K562 (cell line): ENCODE results near the gene MFF. TPM values are rescaled to one million over a fixed set of nuclear protein-coding genes. Genes with fewer than 3 reads are reported as not detected.

Experiments used
- ATAC-seq: fragments of 200-7000 bp; cut with Tn5 transposase; 3 replicates; pipeline ENCODE4 v1.9.1; 2020; ENCODE audit warnings: moderate library complexity
- Bru-seq: library from RNA; stranded (reverse); fragments of 400-500 nt; gene quantifications from one replicate; lab custom pipeline; 2021; lab: Mats Ljungman, UMichigan
- BruChase-seq, 2 experiments: library from RNA; stranded (reverse); fragments of 400-500 nt; gene quantifications; one replicate each; lab custom pipeline; 2021; lab: Mats Ljungman, UMichigan
- BruUV-seq: library from RNA; stranded (reverse); fragments of 400-500 nt; replicated peaks from 2 replicates; lab custom pipeline; 2021; lab: Mats Ljungman, UMichigan
- CTCF ChIA-PET: fragments of 300-600 bp; formaldehyde crosslinking; extraction: SDS; loops from one replicate; lab custom pipeline; 2021; ENCODE audit warnings: low intra/inter-chr PET ratio; lab: Yijun Ruan, JAX
- POLR2A ChIA-PET: fragments of 300-600, 350-650 bp; sonication (Branson Sonifier 250); formaldehyde crosslinking; extraction: SDS; loops from one replicate; lab custom pipeline; 2021; ENCODE audit warnings: antibody characterized with exemption, inconsistent platforms; lab: Yijun Ruan, JAX
- DNase-seq, 4 experiments: peaks; one replicate each; pipeline versions ENCODE4 v3.0.0 to v3.0.0-alpha.2; 2011 to 2018; ENCODE audit warnings: low spot score in 3 of 4, mixed read lengths in 3 of 4; ENCODE audit errors: extremely low read depth in 1 of 4
- FAIRE-seq: peaks from 2 replicates; lab custom pipeline; 2011; peaks lifted over from hg19 to GRCh38; lab: Jason Lieb, UNC
- H2AFZ ChIP-seq: 2 replicates; pipeline ENCODE4 v1.6.0; 2011; ENCODE audit warnings: low read depth, low read length, control low read depth, inconsistent platforms
- H3K27ac ChIP-seq: fragments of 200-600 bp; 3 replicates; pipeline ENCODE4 v1.8.0; 2011; ENCODE audit warnings: low read depth, mild to moderate bottlenecking, control low read depth, inconsistent platforms, low read length, moderate library complexity, mixed read lengths; ENCODE audit errors: extremely low read depth
- H3K27me3 ChIP-seq, 2 experiments: fragments of 300-600 bp in 1 of 2; 2 replicates in 1 of 2; 3 replicates in 1 of 2; pipeline versions ENCODE4 v1.6.0 to v1.8.0; 2011; ENCODE audit warnings: inconsistent platforms in 2 of 2, low read length in 2 of 2, mild to moderate bottlenecking in 1 of 2, mixed read lengths in 1 of 2, moderate library complexity in 1 of 2; ENCODE audit not compliant: control insufficient read depth in 2 of 2, insufficient read depth in 2 of 2
- H3K36me3 ChIP-seq: fragments of 300-600 bp; 3 replicates; pipeline ENCODE4 v1.8.0; 2011; ENCODE audit warnings: mild to moderate bottlenecking, low read length, inconsistent platforms; ENCODE audit not compliant: control insufficient read depth, insufficient read depth
- H3K4me1 ChIP-seq, 2 experiments: fragments of 200-600 bp in 1 of 2; replicated peaks in 1 of 2; 2 replicates in 1 of 2; 3 replicates in 1 of 2; pipeline versions ENCODE4 v1.5.1 to v1.8.0; 2011; ENCODE audit warnings: inconsistent platforms in 2 of 2, low read length in 2 of 2, mild to moderate bottlenecking in 1 of 2, mixed read lengths in 1 of 2, moderate library complexity in 1 of 2; ENCODE audit not compliant: control insufficient read depth in 2 of 2, insufficient read depth in 2 of 2
- H3K4me2 ChIP-seq: 2 replicates; pipeline ENCODE4 v1.6.1; 2011; ENCODE audit warnings: low read length, control low read depth, inconsistent platforms, mixed read lengths; ENCODE audit not compliant: insufficient read depth
- H3K4me3 ChIP-seq: fragments of 200-600 bp; sonication (generic), shearing (Covaris generic); 2 replicates; pipeline ENCODE4 v1.5.1; 2016; ENCODE audit warnings: control low read depth, inconsistent platforms
- H3K79me2 ChIP-seq: fragments of 200-600 bp; 3 replicates; pipeline ENCODE4 v1.8.0; 2011; ENCODE audit warnings: low read length, inconsistent platforms; ENCODE audit not compliant: control insufficient read depth, insufficient read depth
- H3K9ac ChIP-seq, 2 experiments: 2 replicates each; pipeline versions ENCODE4 v1.6.0 to v1.6.1; 2011; ENCODE audit warnings: low read depth in 2 of 2, low read length in 2 of 2, control low read depth in 1 of 2, inconsistent platforms in 1 of 2, mild to moderate bottlenecking in 1 of 2, mixed read lengths in 1 of 2; ENCODE audit not compliant: insufficient read depth in 1 of 2
- H3K9me1 ChIP-seq: one replicate; pipeline ENCODE4 v1.6.0; 2011; ENCODE audit warnings: inconsistent platforms, mild to moderate bottlenecking, low read length, moderate library complexity; ENCODE audit not compliant: control insufficient read depth, insufficient read depth
- H3K9me3 ChIP-seq: replicated peaks from 2 replicates; pipeline ENCODE4 v1.5.1; 2011; ENCODE audit warnings: low read depth, low read length, inconsistent platforms; ENCODE audit not compliant: control insufficient read depth, insufficient read depth
- H4K20me1 ChIP-seq: replicated peaks from 2 replicates; pipeline ENCODE4 v1.6.1; 2011; ENCODE audit warnings: low read length, inconsistent platforms, mixed read lengths; ENCODE audit not compliant: control insufficient read depth, insufficient read depth
- ASH1L ChIP-seq: fragments of 450-650 bp; IDR thresholded peaks from 2 replicates; pipeline ENCODE4 v1.6.1; 2018; ENCODE audit warnings: borderline replicate concordance, mild to moderate bottlenecking, low read depth; ENCODE audit not compliant: partially characterized antibody
- ATF1 ChIP-seq, 2 experiments: fragments of 450-650 bp in 1 of 2; IDR thresholded peaks; 2 replicates each; pipeline ENCODE4 v1.6.1; 2016; ENCODE audit warnings: missing compliant biosample characterization in 1 of 2, missing genetic modification characterization in 1 of 2
- EGR1 ChIP-seq: fragments of 450-650 bp; conservative IDR thresholded peaks from 2 replicates; pipeline ENCODE4 v1.6.1; 2017; ENCODE audit warnings: mild to moderate bottlenecking
- ELF2 ChIP-seq: fragments of 250-450 bp; sonication (Bioruptor Pico); IDR thresholded peaks from 2 replicates; pipeline ENCODE4 v1.5.0; 2021; ENCODE audit warnings: mild to moderate bottlenecking
- GMEB1 ChIP-seq: fragments of 250-450 bp; sonication (Bioruptor Pico); IDR thresholded peaks from 2 replicates; pipeline ENCODE4 v1.4.0; 2020; ENCODE audit warnings: mild to moderate bottlenecking
- NFIC ChIP-seq: fragments of 450-650 bp; IDR thresholded peaks from 2 replicates; pipeline ENCODE4 v1.6.1; 2017; ENCODE audit warnings: mild to moderate bottlenecking, inconsistent platforms
- OTX1 ChIP-seq: fragments of 450-650 bp; formaldehyde crosslinking; IDR thresholded peaks from 2 replicates; pipeline ENCODE4 v1.4.0; 2022; ENCODE audit warnings: mild to moderate bottlenecking
- RBFOX2 ChIP-seq: fragments of 200-400 bp; formaldehyde crosslinking; IDR thresholded peaks from 2 replicates; pipeline ENCODE4 v1.6.1; 2017; ENCODE audit warnings: low read depth, mild to moderate bottlenecking, low read length, moderate library complexity
- RBM22 ChIP-seq: fragments of 200-400 bp; formaldehyde crosslinking; IDR thresholded peaks from 2 replicates; pipeline ENCODE4 v1.6.1; 2018; ENCODE audit warnings: low read length, low read depth; ENCODE audit not compliant: poor library complexity, severe bottlenecking
- RNF2 ChIP-seq: sonication (generic); IDR thresholded peaks from 2 replicates; pipeline ENCODE4 v1.6.1; 2016
- ZNF263 ChIP-seq: sonication (generic); formaldehyde crosslinking; IDR thresholded peaks from 2 replicates; pipeline ENCODE4 v1.8.0; 2022; ENCODE audit warnings: mild to moderate bottlenecking, missing genetic modification reagents, borderline replicate concordance
- ZNF384 ChIP-seq: IDR thresholded peaks from 2 replicates; pipeline ENCODE4 v1.6.1; 2012; ENCODE audit warnings: low read depth, low read length, improper control_type of control experiment
- WGBS: fragments of 100-300 bp; shearing (Covaris generic); methylation state at CpG from one replicate; pipeline ENCODE4 v1.1.6; 2016; ENCODE audit warnings: low coverage, mixed read lengths; ENCODE audit not compliant: insufficient coverage; ENCODE audit errors: missing lambda C conversion rate; 5-methylcytosine and 5-hydroxymethylcytosine counted together
- in situ Hi-C: fragments of 300-500 bp; cut with MboI; formaldehyde crosslinking; loops from 4 replicates; pipeline ENCODE4 v1.15.0; 2018; ENCODE audit warnings: inconsistent platforms, mixed read lengths
- intact Hi-C: fragments of 100-400 bp; cut with micrococcal nuclease; formaldehyde crosslinking; loops from 2 replicates; pipeline ENCODE4 v1.14.2; 2022
- long read RNA-seq, 3 experiments: library from polyadenylated mRNA in 2 of 3; library from RNA in 1 of 3; unstranded in 2 of 3; stranded (forward) in 1 of 3; transcript quantifications; one replicate each; pipeline ENCODE4 v2.0.0, GENCODE V29; 2019 to 2022
- polyA minus RNA-seq, 3 experiments: library from RNA; depleted of rRNA, polyadenylated mRNA; stranded (reverse); fragments of >200 nt; gene quantifications; 2 replicates each; pipeline ENCODE4 v1.2.3, GENCODE V29; 2011
- polyA plus RNA-seq, 8 experiments: library from polyadenylated mRNA; depleted of rRNA in 4 of 8; stranded (reverse) in 5 of 8; unstranded in 3 of 8; fragments of >200 nt; fragmentation: Nextera tagmentation in 2 of 8; fragmentation: Illumina TruSeq in 1 of 8; extraction: Ambion mirVana in 2 of 8; extraction: Trizol in 1 of 8; gene quantifications; 2 replicates each; pipeline versions ENCODE4 v1.2.1 to v1.2.3, GENCODE V29; 2011 to 2014; ENCODE audit warnings: inconsistent platforms in 1 of 8, missing spikeins in 1 of 8
- total RNA-seq, 7 experiments: library from RNA; depleted of rRNA in 6 of 7; stranded (reverse); fragments of >200 nt in 6 of 7; fragmentation: Illumina TruSeq in 2 of 7; extraction: Trizol in 2 of 7; gene quantifications; 2 replicates each; pipeline versions ENCODE4 v1.2.1 to v1.2.3, GENCODE V29; 2011 to 2021; ENCODE audit warnings: low replicate concordance in 1 of 7

Gene MFF, protein sequence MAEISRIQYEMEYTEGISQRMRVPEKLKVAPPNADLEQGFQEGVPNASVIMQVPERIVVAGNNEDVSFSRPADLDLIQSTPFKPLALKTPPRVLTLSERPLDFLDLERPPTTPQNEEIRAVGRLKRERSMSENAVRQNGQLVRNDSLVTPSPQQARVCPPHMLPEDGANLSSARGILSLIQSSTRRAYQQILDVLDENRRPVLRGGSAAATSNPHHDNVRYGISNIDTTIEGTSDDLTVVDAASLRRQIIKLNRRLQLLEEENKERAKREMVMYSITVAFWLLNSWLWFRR
- total RNA-seq (2011; cell fraction: chromatin; rRNA removed; ENCODE audit: low replicate concordance): 15.5 and 39.8 TPM in 2 replicates
- total RNA-seq (2011; cell fraction: nucleolus; rRNA removed): 10.3 and 13.2 TPM in 2 replicates
- total RNA-seq (2011; cell fraction: nucleoplasm; rRNA removed): 18.8 and 33.6 TPM in 2 replicates
- total RNA-seq (2014; rRNA removed): 66.9 and 75.4 TPM in 2 replicates
- 62.2 and 71.9 TPM in 2 replicates for total RNA-seq (2014; rRNA removed; fragmentation: Illumina TruSeq; extraction: Trizol)
- total RNA-seq (2015; rRNA removed; fragmentation: Illumina TruSeq; extraction: Trizol): 71.3 and 73.7 TPM in 2 replicates
- total RNA-seq (2021): 47.0 and 49.4 TPM in 2 replicates
- polyA plus RNA-seq (2011; rRNA removed): 44.1 and 51.5 TPM in 2 replicates
- polyA plus RNA-seq (2011; cell fraction: cytosol; rRNA removed): 18.0 and 28.2 TPM in 2 replicates
- 31.1 and 36.6 TPM in 2 replicates for polyA plus RNA-seq (2011; cell fraction: nucleus; rRNA removed)
- polyA plus RNA-seq (2012): 47.1 and 50.3 TPM in 2 replicates
- 53.0 and 58.5 TPM in 2 replicates for polyA plus RNA-seq (2014; fragmentation: Illumina TruSeq; extraction: Trizol)
- 10 to 100 TPM in 1 of 2 experiments, 1 to 10 TPM in 1; 9.4 to 12.6 TPM for polyA plus RNA-seq (2014; fragmentation: Nextera tagmentation; extraction: Ambion mirVana)
- polyA plus RNA-seq (2014; rRNA removed): 45.9 and 55.7 TPM in 2 replicates
- polyA minus RNA-seq (2011; rRNA and poly(A)+ RNA removed): 56.3 and 58.1 TPM in 2 replicates
- polyA minus RNA-seq (2011; cell fraction: cytosol; rRNA and poly(A)+ RNA removed): 31.3 and 35.4 TPM in 2 replicates
- 33.9 and 58.3 TPM in 2 replicates for polyA minus RNA-seq (2011; cell fraction: nucleus; rRNA and poly(A)+ RNA removed)
- Bru-seq, nascent RNA: percentile 76 among the genes with signal in this experiment
- percentile 78 among the genes with signal in this experiment for BruChase-seq, experiment 1, labeled RNA remaining after a 2-hour chase
- percentile 75 among the genes with signal in this experiment for BruChase-seq, experiment 2, labeled RNA remaining after a 6-hour chase
- long read RNA-seq, experiment 1, transcript MFF-202 (8 exons, 1,760 nt): minor isoform, 5 of 91 reads
- long read RNA-seq, experiment 1, transcript MFF-205 (7 exons, 1,085 nt): major isoform, 45 of 91 reads
- long read RNA-seq, experiment 1, transcript MFF-219 (5 exons, 820 nt): minor isoform, 8 of 91 reads
- long read RNA-seq, experiment 1, partial matches to known transcripts: 4 of 91 reads
- long read RNA-seq, experiment 1, other reads (novel, unspliced or antisense): 15 of 91 reads
- long read RNA-seq, experiment 2, transcript MFF-205 (7 exons, 1,085 nt): major isoform, 23 of 67 reads
- long read RNA-seq, experiment 2, transcript MFF-219 (5 exons, 820 nt): minor isoform, 7 of 67 reads
- long read RNA-seq, experiment 2, transcript MFF-201 (9 exons, 2,004 nt): minor isoform, 5 of 67 reads
- long read RNA-seq, experiment 2, partial matches to known transcripts: 9 of 67 reads
- long read RNA-seq, experiment 2, other reads (novel, unspliced or antisense): 15 of 67 reads
- long read RNA-seq, experiment 3, transcript MFF-201 (9 exons, 2,004 nt): minor isoform, 6 of 58 reads
- long read RNA-seq, experiment 3, transcript MFF-205 (7 exons, 1,085 nt): major isoform, 30 of 58 reads
- long read RNA-seq, experiment 3, partial matches to known transcripts: 1 of 58 reads
- long read RNA-seq, experiment 3, other reads (novel, unspliced or antisense): 11 of 58 reads

DNA sequence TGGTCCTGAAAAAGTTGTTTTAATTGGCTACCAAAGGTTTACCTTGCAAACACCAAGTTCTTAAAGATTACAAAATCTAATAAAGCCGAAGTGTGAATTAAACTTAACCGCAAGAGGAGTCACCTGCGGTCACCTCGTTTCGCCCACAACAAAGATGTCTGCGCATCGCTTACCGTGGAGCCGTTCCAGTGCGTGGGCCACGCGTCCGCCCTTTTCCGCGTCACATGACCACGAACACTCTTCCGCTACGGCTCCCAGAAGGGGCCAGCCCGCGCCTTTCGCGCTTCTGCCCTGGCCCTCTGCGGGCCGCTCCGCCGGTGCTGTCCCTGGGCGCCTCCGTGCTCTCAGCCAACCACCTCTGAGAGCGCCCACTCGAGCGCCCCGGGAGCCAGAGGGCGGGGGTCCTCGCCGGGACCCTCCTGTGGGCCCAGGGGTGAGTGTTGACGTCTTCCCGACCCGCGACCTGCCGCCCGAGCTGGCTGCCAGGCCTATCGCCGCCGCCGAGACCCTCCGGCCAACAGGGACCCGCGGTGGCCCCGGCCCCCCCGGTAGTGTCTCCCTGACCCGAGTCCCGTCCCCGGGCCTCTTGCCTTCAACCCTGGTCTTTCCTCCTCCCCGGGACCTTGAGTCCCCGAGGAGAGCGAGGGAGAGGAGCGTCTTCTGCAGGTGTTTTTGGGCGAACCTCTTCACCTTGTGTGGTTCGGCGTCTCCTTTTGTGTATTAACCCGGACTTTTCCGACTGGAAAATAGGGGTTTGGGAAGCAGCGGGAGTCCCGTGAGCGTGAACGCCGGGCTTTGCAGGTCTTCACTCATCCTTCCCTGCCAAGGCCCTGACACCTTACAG lies at the start of gene MFF:
Gene MFF, plus strand, starts transcription at position 257 of the 844 bp plus-strand sequence. CDS start 5,415 bp downstream, outside the sequence.
- peaks cover 6% of the 10 kb centered on the region; the same call in 1 of the 2 replicates for H3K9me3 ChIP-seq
- ChIA-PET POLR2A (interaction anchor here (0.5 to 1.5 kb wide), 3 partner anchors 11 to 508 kb away, joined by 3 to 6 read pairs (median 4); no protein-coding TSS in a partner anchor), CTCF (no interaction called here)
- BruUV-seq: no TSS peak
- H3K4me2 ChIP-seq: peak within 1 kb of the TSS; percentile 76
- no peaks in the 10 kb centered on the region for H3K9me1 ChIP-seq
- no peaks in the 10 kb centered on the region for H4K20me1 ChIP-seq
- peaks cover 12% of the 10 kb centered on the region; the same call in 1 of the 3 replicates for H3K36me3 ChIP-seq
- H3K9ac ChIP-seq: peak within 1 kb of the TSS; percentile 78 to 94
- ATAC-seq (peak; percentile 94), DNase-seq (peak; percentile 81 to 94 (median 84)), FAIRE-seq (peak; percentile 85)
- peaks cover 7 to 10% of the 10 kb centered on the region in 2 experiments; a peak in 3 of 5 replicates for H3K4me1 ChIP-seq
- no peaks in the 10 kb centered on the region for H3K27me3 ChIP-seq
- peak within 1 kb of the TSS; percentile 76 for H3K4me3 ChIP-seq
- H3K79me2 ChIP-seq: peaks cover 40% of the 10 kb centered on the region
- in situ Hi-C loops: no loop called here
- WGBS: under 1% methylated on average over 38 of the region's 67 CpGs
- peak within 1 kb of the TSS; percentile 89 for H2AFZ ChIP-seq
- intact Hi-C loops: loop anchor here (10.0 kb wide), 1 partner anchor 190 kb away; no protein-coding TSS in a partner anchor
- H3K27ac ChIP-seq: peak within 1 kb of the TSS; percentile 78
- TF ChIP-seq RNF2 (peak; percentile 74; the same call in 1 of the 2 replicates), OTX1 (CRISPR knock-in tag) (no peak), ASH1L (peak; percentile 38), ELF2 (peak; percentile 99), NFIC (peak; percentile 48), ZNF263 (peak; percentile 36; the same call in 1 of the 2 replicates), GMEB1 (CRISPR knock-in tag) (peak; percentile 82), ATF1 (CRISPR knock-in tag; IDR thresholded peaks at IDR 0.05) (no peak), ATF1 (tag; IDR thresholded peaks at IDR 0.05) (peak; percentile 91), RBM22 (peak; percentile 46), EGR1 (peak; percentile 91), ZNF384 (0 out of 2 replicates have a peak, but pooled peaks have one; percentile 10), RBFOX2 (peak; percentile 94)
